NCI-H2171 treated with DMSO at 0.1 percent for 48 hours (cell line): Measurements from ENCODE around the gene SLBP.

Source experiments
- DNase-seq: peaks from one replicate; lab custom pipeline; 2025; lab: John Stamatoyannopoulos, UW

Gene SLBP

DNA sequence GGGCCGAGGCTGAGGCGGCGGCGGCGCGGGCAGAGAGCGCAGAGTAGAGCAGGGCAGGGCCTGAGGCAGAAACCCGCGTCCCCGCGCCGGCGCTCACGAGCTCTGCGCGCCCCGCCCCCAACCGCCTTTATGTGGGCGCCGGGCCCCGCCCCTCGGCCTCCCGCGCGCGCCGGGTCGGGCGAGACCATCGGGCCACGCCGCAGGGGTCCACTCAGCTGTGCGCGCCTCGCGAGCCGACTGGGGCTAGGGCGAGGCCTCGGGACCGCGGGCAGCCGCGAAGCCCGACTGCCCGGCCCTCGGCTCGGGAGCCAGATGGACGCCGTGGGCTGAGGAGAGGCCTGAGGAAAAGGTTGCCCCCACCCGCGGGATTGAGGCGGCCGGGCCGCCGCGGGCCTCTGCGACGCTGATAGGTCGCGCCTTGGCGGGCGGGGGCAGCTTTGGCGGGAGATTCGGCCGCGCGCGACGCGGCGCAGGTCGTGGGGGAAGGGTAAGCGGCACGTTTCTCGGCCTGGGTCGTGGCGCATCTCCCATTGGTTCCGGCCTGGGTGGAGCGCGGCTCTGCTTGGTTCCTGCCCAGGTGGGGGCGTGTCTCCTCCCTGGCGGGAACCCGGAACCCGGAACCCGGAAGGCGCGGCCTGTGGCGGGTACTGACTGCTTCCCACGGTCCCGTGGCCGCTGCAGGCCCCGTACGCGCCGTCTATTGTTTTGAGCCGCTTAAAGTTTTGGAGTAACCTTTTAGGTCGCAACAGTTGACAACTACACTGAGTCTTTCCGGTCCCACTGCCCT lies at the start of gene SLBP:
TSS of gene SLBP (minus strand) at position 104 of the 787 bp plus-strand sequence. CDS start 131 bp downstream, outside the sequence.
- peak; percentile 82 for DNase-seq

DNA sequence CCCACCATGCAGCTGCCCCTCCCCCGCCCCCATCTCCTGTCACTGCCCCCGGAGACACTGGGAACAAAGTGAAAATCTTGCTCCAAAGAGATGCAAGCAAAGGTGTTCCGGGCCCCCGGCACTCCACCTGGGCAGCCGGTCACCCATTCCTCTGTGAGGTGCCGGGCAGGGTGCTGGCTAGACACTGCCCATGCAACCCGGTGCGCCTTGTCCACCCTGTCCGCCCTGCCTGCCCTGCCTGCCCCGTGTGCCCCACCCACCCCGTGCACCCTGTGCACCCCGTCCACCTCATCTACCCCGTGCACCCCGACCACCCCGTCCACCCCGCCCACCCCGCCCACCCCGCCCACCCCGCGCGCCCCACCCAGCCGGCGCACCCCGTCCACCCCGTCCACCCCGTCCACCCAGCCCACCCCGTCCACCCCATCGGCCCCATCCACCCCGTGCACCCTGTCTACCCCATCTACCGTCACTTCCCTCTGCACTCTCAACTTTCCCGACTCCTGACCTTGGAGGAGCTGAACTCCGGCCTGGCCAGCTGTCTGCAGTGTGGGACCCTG lies 49.1 kb upstream of the SLBP start:
- no peak for DNase-seq

DNA sequence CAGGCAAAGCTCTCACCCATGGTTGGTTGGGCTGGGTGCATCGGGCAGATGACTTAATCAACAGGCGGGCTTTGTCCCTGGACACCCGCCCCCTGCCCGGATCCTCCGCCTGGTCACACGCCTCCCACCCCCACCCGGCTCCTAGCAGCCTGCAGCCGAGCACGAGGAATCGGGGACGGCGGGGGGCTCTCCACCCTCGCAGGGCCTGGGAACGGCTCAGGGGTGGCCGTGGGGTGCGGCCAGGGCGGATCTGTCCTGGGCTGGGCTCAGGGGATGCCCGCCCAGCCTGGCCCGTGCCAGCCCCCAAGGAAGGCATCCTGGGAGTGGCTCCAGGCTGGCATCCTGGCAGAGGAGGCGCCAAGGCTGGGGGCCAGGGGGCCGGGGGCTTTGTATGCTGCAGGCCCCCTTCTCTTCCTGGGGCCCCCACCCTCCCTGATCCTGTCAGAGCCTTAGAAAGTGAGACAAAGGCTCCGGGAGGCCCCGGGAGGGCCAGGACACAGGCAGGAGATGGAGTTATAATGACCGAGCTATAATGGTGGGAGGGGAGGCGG lies 48.5 kb upstream of the SLBP start:
- no peak for DNase-seq

DNA sequence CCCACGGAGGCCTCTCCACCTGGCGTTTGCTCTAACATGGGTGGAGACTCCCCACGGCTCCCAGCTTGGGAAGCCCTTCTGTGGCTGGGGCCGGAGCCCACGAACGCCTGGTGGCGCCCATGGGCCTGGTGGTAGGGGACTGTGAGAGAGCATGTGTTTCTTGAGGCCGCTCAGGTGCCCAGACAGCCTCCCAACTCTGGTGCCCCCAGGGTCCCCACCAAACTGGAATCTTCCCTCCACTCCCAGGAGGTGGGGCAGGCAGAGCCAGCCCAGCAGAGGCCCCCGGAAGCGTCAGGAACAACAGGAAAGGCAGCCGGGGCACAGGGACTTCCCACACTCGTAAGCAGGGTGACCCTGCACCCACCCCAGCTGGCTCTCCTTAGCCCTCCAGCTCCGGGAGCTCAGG lies 47.7 kb upstream of the SLBP start:
- DNase-seq, result peak; percentile 11

DNA sequence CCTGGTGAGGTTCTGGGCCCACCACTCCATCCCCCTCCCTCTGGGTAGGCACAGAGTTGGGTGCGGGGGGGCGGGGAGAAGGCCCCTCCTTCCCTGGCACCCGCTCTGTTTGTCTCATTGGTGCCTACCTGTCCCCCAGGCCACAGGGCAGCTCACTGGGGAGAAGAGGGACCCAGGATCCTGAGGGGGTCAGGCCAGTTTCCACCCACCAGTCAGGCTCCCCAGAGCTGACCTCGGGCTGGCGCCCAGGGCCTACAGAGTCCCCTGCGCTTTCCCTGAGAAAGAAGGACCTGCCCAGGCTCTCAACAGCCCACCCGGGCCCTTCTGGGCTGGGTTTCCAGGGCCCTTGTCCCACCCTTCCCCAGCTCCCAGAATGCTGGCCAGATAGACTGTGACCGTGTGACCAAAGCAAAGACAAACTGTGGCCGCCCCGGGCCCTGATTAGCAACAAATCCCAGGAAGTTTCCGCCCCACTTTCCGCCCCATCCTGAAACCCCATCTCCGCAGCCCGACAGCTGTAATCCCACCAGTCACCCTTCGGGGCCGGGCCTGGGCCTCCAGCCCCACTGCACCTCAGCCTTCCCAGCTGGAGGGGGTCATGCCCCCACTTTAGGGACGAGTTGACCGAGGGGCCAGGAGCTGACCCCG lies 47.2 kb upstream of the SLBP start:
- DNase-seq, result no peak

DNA sequence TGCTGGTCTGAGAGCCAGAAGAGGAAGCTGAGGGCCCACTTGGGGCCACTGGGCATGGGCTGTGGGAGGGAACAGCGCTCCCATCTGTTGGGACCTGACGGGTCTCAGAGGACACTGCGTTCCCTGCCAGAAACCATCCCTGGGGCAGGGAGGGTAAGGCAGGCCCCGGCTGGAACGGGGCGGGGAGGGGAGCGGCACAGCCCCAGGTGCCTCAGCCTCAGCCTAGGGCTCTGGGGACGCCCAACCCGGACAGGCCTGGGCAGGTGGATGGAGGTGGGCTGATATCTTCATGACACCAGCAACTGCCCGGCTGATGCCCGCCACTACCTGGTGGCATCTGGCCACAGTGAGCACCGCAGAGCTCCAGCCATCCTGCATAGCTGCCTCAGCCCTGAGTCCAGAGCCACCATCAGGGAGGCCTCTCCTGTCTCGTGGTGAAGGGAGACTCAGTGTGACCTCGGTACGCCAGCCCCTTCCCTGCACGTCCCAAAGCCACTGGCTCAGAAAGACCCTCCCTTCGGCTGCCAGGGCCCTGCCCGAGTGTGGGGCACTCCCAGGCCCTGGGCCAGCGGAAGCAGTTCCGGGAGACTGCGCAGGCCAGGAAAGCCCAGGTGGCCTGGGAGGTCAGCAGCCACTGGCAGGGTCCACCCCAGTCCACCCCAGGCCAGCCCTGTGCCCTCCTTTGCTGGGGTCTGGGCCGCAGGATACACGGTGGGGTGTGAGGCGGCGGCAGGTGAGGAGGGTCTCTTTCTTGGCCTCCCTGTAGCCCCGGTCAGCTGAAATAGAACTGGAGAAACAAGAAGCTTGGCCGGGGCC lies 46.4 kb upstream of the SLBP start:
- DNase-seq, result peak; percentile 11

DNA sequence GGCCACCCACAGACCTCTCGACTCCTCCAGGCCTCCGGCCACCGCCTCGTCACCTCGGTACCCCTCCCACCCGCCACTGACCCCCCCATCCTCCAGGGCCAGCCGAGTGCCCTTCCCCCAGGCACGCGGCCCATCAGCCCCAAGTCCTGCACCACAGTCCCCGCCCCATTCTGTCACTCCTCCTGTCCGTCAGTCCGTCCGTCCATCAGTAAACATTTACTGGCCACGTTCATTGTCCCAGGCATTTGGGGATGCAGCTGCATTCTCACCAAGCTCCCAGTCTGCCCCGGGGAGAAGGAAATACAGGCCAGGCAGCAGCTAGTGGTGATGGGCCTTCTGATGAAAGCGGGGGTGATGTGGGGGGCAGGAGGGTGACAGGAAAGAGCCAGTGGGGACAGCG lies 45.7 kb upstream of the SLBP start:
- DNase-seq, result no peak

DNA sequence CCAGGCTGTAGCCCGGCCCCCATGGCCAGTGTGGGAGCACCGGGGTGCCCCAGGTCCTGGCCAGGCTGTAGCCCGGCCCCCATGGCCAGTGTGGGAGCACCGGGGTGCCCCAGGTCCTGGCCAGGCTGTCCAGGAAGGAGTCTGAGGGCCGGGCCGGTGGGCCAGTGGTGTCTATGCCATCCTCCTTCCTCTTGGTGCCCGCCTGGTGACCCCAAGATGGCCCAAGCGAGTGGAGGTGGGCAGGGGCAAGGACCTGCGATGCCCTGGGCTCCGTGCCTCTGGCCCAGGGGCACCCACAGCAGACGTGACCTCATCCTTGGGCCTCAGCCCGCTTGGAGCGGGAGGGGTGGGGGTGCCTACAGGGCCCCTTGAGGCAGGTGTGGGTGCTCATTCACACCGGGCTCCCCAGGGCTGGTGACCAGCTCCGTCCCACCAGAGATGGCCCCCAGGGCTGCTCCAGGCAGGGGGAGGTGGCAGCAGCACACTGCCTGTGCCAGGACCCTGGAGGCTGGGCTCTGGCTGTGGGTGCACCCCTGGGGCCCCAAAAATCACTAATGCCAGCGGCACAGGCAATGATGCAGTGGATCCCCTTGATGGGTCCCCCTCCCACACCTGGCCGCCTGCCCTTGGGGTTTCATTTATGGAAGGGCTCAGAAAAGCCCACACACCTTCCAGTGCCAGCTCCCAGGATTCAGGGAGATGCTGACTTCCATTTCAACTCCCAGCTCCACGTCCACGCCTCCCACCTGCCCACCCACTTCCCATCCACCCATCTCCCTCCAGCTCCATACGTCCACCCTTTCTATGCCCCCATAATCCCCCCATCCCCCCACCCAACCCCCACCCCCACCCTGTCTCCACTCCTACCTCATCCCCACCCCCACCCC lies 45.0 kb upstream of the SLBP start:
- no peak for DNase-seq

DNA sequence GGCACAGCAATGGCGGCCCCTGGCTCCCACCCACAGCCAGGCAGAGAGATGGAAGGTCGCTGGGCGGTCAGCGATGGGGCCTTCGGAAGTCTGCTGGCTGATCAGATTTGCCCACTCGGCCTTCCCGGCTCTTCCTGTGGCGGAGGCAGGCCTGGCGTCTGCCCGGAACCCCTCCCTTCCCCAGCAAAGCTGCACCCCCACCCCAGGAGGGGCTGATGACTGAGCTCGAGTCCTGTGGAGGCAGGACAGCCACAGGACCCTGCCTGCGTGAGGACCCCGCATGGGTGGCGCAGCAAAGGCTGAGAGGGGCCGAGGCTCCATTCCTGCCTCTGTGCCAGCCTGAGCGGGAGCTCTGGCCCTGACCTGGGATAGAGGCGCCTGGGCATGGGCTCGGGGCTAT lies 44.0 kb upstream of the SLBP start:
- no peak for DNase-seq

DNA sequence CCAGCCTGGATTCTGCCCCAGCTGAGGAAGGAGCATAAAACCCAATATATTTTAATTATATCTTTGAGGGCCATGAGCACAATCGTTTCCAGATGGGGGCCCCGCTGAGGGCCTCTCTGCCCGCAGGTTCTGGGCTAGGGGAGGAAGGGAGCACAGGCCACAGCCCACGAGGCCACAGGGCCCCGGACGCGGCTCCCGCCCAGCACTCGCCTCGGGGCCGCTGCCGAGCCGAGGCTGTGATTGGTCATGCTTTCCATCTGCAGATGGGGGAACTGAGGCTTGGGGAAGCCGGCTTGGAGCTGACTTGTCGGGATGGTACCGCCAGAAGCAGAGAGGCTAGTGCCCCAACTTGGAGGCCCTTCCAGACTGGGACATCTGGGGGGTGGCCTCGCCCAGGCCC lies 43.2 kb upstream of the SLBP start:
- DNase-seq, result no peak

DNA sequence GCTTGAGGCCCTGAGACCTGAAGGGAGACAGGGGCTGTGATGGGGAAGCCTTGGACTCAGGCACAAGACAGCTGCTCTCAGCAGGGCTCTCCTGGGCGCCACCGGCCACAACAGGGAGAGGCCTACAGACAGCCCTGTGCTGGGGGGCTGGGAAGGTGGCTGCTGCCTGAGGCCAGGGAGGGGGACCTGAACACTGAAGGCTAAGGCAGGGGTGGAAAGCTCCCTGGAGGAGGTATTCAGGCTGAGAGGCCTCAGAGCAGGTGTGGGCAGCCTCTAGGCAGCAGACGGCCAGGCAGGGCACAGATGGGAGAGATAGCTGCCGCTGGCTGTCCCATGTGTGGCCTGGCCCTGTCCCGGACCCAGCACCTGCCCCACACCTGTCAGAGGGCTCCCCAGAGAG lies 42.2 kb upstream of the SLBP start:
- DNase-seq, result peak; percentile 86

DNA sequence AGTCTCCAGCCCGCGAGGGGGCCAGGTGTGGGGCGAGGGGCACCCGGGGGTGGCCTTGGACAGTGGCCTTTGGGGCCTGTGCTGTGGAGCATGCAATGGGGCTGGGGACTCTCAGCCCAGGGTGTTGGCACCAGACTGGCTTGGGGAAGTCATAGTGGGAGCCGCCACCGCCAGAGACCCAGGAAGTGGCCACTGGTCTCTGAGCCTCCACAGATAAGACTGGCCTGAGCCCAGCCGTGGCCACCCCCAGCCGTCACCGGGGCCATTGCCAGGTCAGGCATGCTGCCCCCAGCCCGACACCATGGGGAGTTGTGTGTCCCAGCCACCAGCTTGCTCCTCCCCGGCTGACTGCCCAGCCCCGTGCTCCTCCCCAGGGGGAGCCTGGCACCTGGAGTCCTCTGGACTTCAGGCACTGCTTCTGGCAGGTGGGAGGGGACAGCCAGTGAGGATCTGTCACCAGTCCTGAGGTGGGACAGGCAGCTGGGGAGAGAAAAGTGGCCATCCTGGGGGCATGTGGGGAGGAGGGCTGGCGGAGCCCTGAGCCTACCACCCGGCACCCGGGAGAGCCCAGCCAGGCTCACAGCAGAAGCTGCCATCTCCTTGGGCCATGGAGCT lies 41.7 kb upstream of the SLBP start:
- no peak for DNase-seq

DNA sequence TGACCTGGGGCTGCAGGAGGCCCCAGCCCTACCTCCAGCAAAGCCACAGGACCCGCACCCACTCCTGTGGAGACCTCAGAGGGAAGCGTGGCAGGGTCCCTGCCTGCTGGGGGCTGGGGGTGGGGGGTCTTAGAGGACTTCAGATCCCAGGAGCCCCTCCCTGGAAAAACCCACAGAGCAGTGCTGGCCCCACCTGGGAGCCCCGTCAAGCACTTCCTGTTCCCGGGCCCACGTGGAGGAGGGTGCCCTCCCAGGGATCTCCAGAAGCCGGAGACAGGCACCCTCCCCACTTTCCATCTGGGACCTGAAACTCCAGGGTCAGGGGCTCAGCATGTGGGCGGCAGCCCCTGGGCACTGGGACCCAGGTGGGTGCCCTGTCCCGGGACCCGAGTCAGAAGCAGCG lies 41.2 kb upstream of the SLBP start:
- DNase-seq, result no peak

DNA sequence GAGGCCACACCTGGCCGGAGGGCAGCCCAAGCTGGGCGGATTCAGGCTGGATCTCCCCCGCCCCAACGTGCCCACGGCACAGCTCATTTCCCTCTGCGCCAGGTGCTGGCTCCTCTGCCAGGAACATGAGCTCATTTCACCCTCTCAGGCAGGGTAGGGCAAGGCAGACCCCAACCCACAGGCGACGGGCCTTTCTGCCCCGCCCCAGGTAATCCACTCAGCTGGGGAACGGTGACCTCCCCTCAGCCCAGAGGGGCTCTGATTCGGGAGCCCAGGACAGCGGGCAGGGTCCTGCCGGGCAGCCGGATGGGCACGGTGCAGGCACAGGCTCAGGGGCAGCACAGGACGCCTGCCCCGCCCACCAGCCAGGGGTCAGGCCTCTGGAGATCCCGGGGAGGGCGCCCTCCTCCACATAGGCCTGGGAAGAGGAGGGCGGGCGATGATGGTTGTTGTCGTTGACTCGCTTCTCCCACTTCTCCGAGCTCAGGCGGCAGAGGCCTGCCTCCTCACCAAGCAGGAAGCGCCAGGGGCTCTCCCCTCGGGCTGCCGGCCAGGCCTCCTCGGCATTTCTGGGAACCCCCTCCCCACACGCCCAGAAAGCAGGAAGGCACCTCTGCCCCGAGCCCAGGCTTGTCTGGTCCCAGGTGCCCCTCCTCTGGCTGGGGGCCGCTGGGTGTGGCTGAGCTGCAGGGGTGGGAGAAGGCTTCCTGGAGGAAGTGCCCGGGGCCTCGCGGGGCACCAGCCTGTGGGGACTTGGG lies 40.3 kb upstream of the SLBP start:
- DNase-seq, result peak; percentile 35

DNA sequence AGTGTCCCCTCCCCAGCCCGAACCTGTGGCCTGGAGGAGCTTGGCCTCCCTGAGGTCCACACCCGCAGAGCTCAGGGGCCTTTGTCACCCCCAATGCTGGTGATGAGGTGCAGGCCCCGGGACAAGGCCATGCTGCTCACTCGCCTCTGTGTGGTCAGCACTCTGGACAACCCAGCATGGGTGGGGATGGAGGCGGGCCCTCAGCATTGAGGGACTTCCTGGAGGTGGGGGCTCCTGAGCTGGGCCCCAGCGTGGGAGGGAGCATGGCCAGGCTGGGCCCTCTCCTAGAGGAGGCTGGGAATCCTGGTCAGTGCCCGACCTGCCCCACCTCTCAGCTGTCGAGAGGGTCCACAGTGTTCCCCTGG lies 39.8 kb upstream of the SLBP start:
- DNase-seq, result no peak

DNA sequence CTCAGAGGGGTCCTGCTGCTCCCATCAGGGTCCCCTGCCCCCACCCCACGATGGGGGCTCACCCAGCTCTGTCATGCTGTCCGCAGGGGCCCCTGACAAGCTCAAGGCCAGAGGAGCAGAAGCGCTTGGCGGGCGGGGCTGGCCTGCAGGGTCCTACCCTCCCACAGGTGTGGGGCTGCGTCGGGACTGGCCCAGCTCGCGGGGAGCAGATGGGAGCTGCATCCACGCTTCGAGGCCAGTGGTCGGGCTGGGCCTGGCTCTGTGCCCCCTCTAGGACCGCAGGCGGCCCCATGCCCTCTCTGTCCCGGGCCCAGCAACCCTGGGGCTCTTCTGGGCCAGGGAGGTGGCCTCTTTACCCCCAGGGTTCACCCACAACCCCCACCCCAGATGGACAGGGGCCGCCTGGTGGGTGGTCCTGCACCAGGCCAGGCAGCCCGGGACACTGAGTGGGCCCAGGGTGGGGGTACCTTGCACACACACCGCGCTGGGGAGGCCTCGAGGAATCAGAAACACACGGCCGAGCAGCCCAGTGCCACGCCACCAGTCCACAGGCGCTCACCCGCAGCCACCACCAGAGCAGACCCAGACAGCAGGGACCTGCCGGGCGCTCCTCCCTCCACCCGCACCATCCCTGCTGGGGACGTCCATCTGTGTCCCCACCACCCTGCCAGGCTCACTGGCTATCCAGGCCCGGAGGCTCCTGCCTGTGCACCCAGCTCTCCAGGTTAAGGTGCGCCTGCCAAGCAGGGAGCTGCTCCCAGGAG lies 39.2 kb upstream of the SLBP start:
- DNase-seq, result no peak

DNA sequence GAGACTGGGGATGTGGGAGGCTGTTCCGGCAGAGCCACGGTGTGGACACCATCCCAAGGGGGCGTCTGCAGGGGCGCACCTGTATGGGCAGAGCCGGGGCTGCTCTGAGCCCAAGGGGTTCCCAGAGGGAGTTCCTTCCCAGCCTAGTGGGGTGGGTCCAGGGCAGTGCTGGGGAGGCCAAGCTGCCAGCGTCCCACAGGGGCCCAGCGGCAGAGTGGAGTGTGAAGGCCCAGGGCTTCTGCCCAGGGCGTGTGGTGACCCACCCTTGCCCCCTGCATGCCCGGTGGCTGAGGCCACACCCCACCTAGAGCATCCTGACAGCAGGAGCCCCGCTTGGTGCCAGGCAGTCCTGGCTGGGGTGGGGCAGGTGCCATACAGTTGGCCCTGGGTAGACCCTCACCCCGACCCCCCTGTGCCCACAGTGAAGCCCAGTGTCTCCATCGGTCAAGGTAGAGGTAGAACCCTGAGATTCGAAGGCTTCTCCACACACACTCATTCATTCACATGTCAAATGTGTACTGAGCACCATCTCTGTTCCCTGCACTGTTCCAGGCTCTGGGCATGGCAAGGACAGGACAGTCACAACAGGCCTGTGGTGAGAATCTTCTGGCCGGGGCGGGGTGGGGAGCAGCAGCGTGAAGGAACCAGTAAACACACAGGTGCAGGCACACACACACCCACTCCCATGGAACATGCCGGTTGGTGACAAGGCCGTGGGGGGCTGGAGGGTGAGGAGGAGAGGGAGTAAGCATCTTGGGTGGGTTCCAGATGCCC lies 38.4 kb upstream of the SLBP start:
- no peak for DNase-seq

DNA sequence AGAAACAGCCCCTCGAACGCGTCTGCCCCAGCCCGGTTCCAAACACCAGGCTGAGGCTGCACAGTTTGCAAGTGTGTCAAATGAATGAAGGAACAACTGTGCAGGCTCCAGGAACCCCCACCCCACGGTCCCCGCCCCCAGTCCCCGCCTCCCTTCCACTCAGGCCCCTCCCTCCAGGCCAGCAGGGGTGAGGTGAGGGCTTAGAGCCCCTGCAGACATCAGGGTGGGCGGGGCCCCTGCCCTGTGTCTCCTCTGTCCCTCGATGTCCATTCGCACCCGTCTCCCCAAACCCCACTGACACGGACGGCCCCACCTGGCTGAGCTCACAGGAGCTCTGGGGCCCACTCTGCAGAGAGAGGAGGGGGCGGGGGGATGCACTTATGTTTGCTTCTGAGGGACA lies 37.7 kb upstream of the SLBP start:
- DNase-seq, result no peak

DNA sequence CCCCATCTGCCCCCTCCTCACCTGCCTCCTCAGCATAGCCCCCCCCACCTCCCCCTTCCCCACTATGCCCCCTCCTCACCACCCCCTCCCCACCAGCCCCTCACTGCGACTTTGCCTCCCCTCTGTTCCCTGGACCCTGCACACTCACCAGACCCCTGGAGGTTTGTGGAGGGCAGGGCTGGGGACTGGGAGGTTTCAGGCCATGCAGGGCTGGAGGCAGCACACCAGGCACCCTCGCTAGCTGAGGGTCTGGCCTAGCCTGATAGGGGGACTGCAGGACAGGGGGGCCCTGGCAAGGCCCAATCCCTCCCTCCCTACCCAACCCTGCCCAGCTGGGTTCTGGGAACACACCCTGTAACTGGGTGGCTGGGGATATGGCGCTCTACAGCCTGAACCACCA lies 37.3 kb upstream of the SLBP start:
- DNase-seq, result no peak
